HG03066 (cell line): ENCODE results near the gene ZNF280A.
A peak's percentile ranks its signal among the peaks of the same experiment; 100 is the strongest.
"Not testable (repeated sequence)": the region's sequence is repeated elsewhere in the genome, so short reads cannot be mapped to it uniquely, and the experiment has no call there.

Source experiments
- ATAC-seq: cut with Tn5 transposase; IDR thresholded peaks from one replicate; pipeline ENCODE4 v1.9.1; 2021; ENCODE audit warnings: low read depth; ENCODE audit not compliant: unreplicated experiment

Gene ZNF280A

GRCh38 chr22:22514431-22514830 is 5.6 kb downstream of the ZNF280A start:
- ATAC-seq = not testable (repeated sequence)

GRCh38 chr22:22513619-22514018 is 6.5 kb downstream of the ZNF280A start:
- ATAC-seq = no peak

- no peak for ATAC-seq
Observed at GRCh38 chr22:22512951-22513350, 7.1 kb downstream of the ZNF280A start.

- not testable (repeated sequence) for ATAC-seq
Observed at GRCh38 chr22:22510833-22511232, 9.2 kb downstream of the ZNF280A start.

GRCh38 chr22:22509912-22510311 is 10.2 kb downstream of the ZNF280A start:
- ATAC-seq = not testable (repeated sequence)

- ATAC-seq = peak; percentile 78
Observed at GRCh38 chr22:22508274-22509176, 11.5 kb downstream of the ZNF280A start, which contains the start of gene ZNF280B. Gene ZNF280B (minus strand): TSS chr22:22508742. CDS start chr22:22489398, 19,344 bp downstream.

GRCh38 chr22:22507743-22508273 is 12.3 kb downstream of the ZNF280A start:
- ATAC-seq = no peak

- ATAC-seq = no peak
Observed at GRCh38 chr22:22506736-22507135, 13.3 kb downstream of the ZNF280A start.

- ATAC-seq = no peak
Observed at GRCh38 chr22:22498267-22498666, 21.8 kb downstream of the ZNF280A start.

- not testable (repeated sequence) for ATAC-seq
Observed at GRCh38 chr22:22491589-22491988, 28.5 kb downstream of the ZNF280A start.

GRCh38 chr22:22488736-22489135 is 31.3 kb downstream of the ZNF280A start:
- no peak for ATAC-seq

GRCh38 chr22:22487869-22488597 is 32.0 kb downstream of the ZNF280A start:
- ATAC-seq = no peak

- ATAC-seq = no peak
Observed at GRCh38 chr22:22487059-22487458, 33.0 kb downstream of the ZNF280A start.

GRCh38 chr22:22486132-22486899 is 33.8 kb downstream of the ZNF280A start:
- no peak for ATAC-seq

- ATAC-seq = no peak
Observed at GRCh38 chr22:22485524-22485923, 34.5 kb downstream of the ZNF280A start.

- ATAC-seq = no peak
Observed at GRCh38 chr22:22484023-22484422, 36.0 kb downstream of the ZNF280A start.

GRCh38 chr22:22480940-22481339 is 39.1 kb downstream of the ZNF280A start:
- ATAC-seq = no peak

GRCh38 chr22:22479999-22480532 is 40.0 kb downstream of the ZNF280A start:
- ATAC-seq = no peak

- ATAC-seq = no peak
Observed at GRCh38 chr22:22479116-22479515, 41.0 kb downstream of the ZNF280A start.

- ATAC-seq = no peak
Observed at GRCh38 chr22:22478470-22478869, 41.6 kb downstream of the ZNF280A start.
